GM12878 (cell line): ENCODE results near the gene TBC1D8B.

Experiments
- ATF2 ChIP-seq: IDR thresholded peaks from 2 replicates; pipeline ENCODE4 v1.6.1; 2012; ENCODE audit warnings: low read length, inconsistent platforms
- CTCF ChIP-seq, 3 experiments: IDR thresholded peaks in 2 of 3; conservative IDR thresholded peaks in 1 of 3; 2 replicates each; pipeline ENCODE4 v1.5.1; 2011; ENCODE audit warnings: low read depth in 3 of 3, low read length in 3 of 3, mild to moderate bottlenecking in 3 of 3, control low read depth in 2 of 3, moderate library complexity in 2 of 3, inconsistent platforms in 1 of 3, mixed read lengths in 1 of 3; ENCODE audit not compliant: control insufficient read depth in 2 of 3, insufficient read depth in 1 of 3; ENCODE audit errors: extremely low read depth in 1 of 3
- NFIC ChIP-seq: IDR thresholded peaks from 2 replicates; pipeline ENCODE4 v1.6.1; 2012; ENCODE audit warnings: low read depth, mild to moderate bottlenecking, inconsistent platforms, low read length, moderate library complexity
- RAD21 ChIP-seq: IDR thresholded peaks from 2 replicates; pipeline ENCODE4 v1.6.1; 2011; ENCODE audit warnings: mild to moderate bottlenecking, low read depth, low read length, moderate library complexity; ENCODE audit not compliant: insufficient read depth
- SP1 ChIP-seq: IDR thresholded peaks from one replicate; pipeline ENCODE4 v1.6.1; 2011; ENCODE audit warnings: low read depth, low read length

GRCh38 chrX:106875151-106875550, 72.7 kb downstream of the TBC1D8B start:
- TF ChIP-seq SP1, result no peak
- no peak for TF ChIP-seq ATF2
- TF ChIP-seq RAD21, result no peak
- no peak for TF ChIP-seq CTCF (IDR thresholded peaks at IDR 0.05 in 2 of 3, conservative IDR thresholded peaks at IDR 0.05 in 1 of 3; ENCODE audit: control insufficient read depth in 2 of 3, extremely low read depth in 1 of 3, insufficient read depth in 1 of 3, low read depth in 3 of 3, low read length in 3 of 3)
- no peak for TF ChIP-seq NFIC
